ENCODE results near the gene BANF2. TPM values are rescaled to one million over a fixed set of nuclear protein-coding genes. Genes with fewer than 3 reads are reported as not detected.

BANF2 gene
- not detected in 2 replicates for total RNA-seq (ENCODE audit: low replicate concordance)
- long read RNA-seq: 0 reads

DNA sequence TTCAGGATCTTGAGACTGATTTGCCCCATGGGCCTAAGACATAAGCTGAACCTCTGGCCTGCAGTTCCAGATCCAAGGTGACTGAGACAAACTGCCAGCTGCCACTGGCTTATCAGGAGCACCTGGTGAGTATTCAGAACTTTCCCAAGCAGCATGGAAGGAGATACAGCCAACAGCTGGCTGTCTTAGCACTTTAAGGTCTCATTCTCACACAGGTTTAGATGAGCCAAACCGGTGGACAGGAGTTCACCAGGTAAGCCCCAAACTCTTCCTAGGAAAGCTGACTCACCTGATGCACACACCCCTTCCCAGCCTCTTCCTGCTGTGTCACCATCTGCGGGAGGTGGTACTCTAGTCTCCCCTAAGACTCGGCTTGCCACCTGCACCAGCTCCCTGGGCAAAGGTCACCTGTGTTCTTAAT is at the start of gene BANF2:
Gene BANF2 (plus strand): TSS at position 36 of the 421 bp plus-strand sequence. CDS start 25,060 bp downstream, outside the sequence.
- Mint-ChIP-seq H3K9me3 (peaks cover 5% of the 10 kb centered on the region), H3K27me3 (no peaks in the 10 kb centered on the region), H3K27ac (no peak within 1 kb of the TSS), H3K36me3 (no peaks in the 10 kb centered on the region), H3K4me3 (no peak within 1 kb of the TSS), H3K4me1 (ENCODE audit: unreplicated experiment) (no peaks in the 10 kb centered on the region)
- DNase-seq (ENCODE audit: extremely low spot score, unreplicated experiment): no peak
- TF ChIP-seq, protein P1, sequence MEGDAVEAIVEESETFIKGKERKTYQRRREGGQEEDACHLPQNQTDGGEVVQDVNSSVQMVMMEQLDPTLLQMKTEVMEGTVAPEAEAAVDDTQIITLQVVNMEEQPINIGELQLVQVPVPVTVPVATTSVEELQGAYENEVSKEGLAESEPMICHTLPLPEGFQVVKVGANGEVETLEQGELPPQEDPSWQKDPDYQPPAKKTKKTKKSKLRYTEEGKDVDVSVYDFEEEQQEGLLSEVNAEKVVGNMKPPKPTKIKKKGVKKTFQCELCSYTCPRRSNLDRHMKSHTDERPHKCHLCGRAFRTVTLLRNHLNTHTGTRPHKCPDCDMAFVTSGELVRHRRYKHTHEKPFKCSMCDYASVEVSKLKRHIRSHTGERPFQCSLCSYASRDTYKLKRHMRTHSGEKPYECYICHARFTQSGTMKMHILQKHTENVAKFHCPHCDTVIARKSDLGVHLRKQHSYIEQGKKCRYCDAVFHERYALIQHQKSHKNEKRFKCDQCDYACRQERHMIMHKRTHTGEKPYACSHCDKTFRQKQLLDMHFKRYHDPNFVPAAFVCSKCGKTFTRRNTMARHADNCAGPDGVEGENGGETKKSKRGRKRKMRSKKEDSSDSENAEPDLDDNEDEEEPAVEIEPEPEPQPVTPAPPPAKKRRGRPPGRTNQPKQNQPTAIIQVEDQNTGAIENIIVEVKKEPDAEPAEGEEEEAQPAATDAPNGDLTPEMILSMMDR (conservative IDR thresholded peaks at IDR 0.05): no peak

DNA sequence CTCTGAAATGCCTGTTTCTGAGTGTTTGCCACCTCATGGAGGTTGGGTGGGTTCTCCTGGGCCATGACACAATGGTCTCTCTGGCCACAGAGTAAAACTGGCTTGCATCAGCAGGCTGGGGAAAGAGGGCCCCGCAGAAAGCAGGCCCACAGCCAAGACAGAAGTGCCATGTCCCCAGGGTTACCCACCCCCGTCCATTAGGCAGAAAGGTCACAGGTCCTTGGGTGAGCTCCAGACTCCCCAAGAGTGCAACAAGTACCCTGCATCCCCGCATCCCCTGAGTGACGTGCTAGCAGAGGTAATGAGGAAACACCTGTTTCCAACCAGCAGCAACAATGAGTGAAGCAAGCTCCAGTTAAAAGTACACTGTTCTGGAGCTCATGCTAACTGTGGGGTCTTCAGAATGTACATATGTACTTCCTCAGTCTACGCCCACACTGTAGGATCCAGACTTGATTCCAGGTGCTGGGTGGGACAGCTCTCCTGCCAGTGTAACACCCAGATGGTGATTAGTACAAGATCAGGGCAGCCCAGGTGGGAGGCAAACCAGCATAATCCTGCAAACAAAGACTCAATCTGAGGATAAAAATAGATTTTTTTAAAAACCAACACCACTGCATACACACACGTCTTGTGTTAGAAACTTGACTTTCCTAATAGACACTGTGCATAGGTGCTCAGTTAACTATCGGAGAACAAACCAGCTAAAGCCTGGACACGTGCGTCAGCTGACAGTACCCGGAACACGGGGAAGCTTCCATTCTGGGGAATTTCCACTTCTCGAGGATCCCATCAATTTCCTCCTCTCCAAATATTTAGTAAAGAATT is 49.3 kb upstream of the BANF2 start:
- no peak for DNase-seq (ENCODE audit: extremely low spot score, unreplicated experiment)
- Mint-ChIP-seq H3K36me3 (peaks cover 6% of the 10 kb centered on the region), H3K27ac (no peak overlapping the region), H3K4me3 (no peak overlapping the region), H3K4me1 (ENCODE audit: unreplicated experiment) (peaks cover 35% of the 10 kb centered on the region), H3K9me3 (no peaks in the 10 kb centered on the region), H3K27me3 (no peaks in the 10 kb centered on the region)
- TF ChIP-seq, protein P1 (conservative IDR thresholded peaks at IDR 0.05): no peak

DNA sequence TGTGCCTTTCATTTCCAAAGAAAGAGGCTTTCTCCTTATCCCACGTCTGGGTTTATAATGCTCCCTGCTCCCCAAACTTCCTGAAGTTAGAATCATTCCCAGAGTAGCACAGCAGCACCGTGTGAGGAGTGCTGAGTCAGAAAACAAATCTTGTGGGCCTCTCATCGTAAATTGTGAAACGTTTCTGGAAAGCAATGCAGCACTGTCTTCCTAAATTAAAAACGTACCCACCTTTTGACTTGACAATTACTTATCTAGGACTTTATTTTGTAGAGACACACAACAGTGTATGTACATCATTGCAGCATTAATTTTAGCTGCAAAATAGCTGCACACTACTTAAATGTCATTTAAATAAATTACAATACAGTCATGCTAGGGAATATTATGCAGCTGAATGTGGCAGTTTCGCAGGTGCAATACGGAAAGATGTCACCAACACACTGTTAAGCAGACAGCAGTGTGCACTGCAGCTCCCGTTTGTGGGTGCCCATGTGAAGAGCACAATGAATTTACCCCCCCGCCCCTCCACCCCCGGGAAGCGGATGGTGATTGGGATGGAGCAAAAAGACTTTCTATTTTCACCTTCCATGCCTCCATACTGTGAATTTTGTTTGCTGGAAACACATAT is 48.5 kb upstream of the BANF2 start:
- peaks cover 6% of the 10 kb centered on the region for H3K36me3 Mint-ChIP-seq
- no peak overlapping the region for H3K4me3 Mint-ChIP-seq
- no peaks in the 10 kb centered on the region for H3K9me3 Mint-ChIP-seq
- H3K27ac Mint-ChIP-seq: no peak overlapping the region
- TF ChIP-seq, protein P1 (conservative IDR thresholded peaks at IDR 0.05): no peak
- DNase-seq (ENCODE audit: extremely low spot score, unreplicated experiment): no peak
- H3K4me1 Mint-ChIP-seq (ENCODE audit: unreplicated experiment): peaks cover 31% of the 10 kb centered on the region
- H3K27me3 Mint-ChIP-seq: no peaks in the 10 kb centered on the region

DNA sequence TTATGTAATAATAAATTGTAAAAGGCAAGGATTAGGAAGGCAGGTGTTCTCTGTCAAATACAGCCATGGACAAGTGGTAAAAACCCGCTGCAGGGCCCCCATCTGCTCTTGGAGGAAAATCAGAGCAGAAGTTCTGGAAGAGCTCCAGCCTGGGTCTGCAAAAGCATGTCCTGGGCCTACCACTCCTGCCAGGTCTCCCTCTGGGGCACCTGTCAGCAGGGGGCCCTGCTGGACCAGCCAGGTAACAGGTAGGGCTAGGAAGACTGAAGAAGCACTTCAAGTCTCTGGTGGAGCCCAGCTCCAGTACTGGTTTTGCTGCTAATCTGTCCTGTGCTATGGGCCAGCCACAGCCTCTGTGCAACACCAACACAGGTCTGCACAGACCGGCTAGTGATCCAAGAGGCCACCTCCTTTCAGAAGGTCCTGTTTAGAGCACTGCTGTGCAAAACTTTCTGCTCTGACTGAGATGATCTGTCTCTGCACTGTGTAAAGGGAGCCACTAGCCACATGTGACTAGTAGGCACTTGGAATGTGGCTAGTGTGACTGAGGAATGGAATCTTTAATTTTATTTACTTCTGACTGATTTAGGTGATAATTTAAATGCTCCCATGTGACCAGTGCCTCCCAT is 47.9 kb upstream of the BANF2 start:
- Mint-ChIP-seq H3K27me3 (no peaks in the 10 kb centered on the region), H3K36me3 (peaks cover 6% of the 10 kb centered on the region), H3K4me3 (no peak overlapping the region), H3K4me1 (ENCODE audit: unreplicated experiment) (peaks cover 25% of the 10 kb centered on the region), H3K9me3 (no peaks in the 10 kb centered on the region), H3K27ac (no peak overlapping the region)
- TF ChIP-seq, protein P1 (conservative IDR thresholded peaks at IDR 0.05): no peak
- DNase-seq (ENCODE audit: extremely low spot score, unreplicated experiment): no peak

DNA sequence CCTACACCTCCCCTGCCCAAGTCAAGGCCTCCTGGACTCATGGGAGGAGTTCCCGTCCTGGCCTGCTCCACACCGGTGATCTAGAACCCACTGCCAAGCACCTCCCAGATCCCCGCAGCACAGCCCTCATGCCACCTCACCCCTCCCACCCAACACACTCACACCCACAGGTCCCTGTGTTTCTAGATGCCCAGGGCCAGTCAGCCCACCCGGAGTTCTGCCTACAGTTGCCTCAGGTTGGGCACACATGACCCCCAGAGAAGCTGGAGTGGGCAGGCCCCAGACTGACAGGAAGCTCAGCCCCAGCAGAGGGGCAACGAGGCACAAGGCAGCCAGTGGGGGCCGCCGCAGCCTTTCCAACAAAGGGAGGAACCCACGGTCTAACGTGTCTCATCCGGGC is 47.4 kb upstream of the BANF2 start:
- H3K27ac Mint-ChIP-seq: no peak overlapping the region
- no peak for DNase-seq (ENCODE audit: extremely low spot score, unreplicated experiment)
- H3K36me3 Mint-ChIP-seq: peaks cover 9% of the 10 kb centered on the region
- H3K9me3 Mint-ChIP-seq: no peaks in the 10 kb centered on the region
- H3K4me3 Mint-ChIP-seq: no peak overlapping the region
- H3K4me1 Mint-ChIP-seq (ENCODE audit: unreplicated experiment): peaks cover 23% of the 10 kb centered on the region
- TF ChIP-seq, protein P1 (conservative IDR thresholded peaks at IDR 0.05): no peak
- H3K27me3 Mint-ChIP-seq: no peaks in the 10 kb centered on the region

Measured in type B pancreatic cell (in vitro differentiated cells).